Measurements from ENCODE around the gene RALGPS1.

The RALGPS1 gene

GRCh38 chr9:126914458-126915280 is at the start of gene RALGPS1:
Gene RALGPS1, plus strand, starts transcription at chr9:126914782. Its CDS starts 47,508 bp downstream, at chr9:126962290.
- peak; percentile 85 for DNase-seq

- DNase-seq, result no peak
Measured at GRCh38 chr9:126869368-126869767, 45.2 kb upstream of the RALGPS1 start.

GRCh38 chr9:126872516-126872915 is 42.1 kb upstream of the RALGPS1 start:
- no peak for DNase-seq

- no peak for DNase-seq
Measured at GRCh38 chr9:126874546-126875314, 39.9 kb upstream of the RALGPS1 start.

- no peak for DNase-seq
Measured at GRCh38 chr9:126875756-126876510, 38.6 kb upstream of the RALGPS1 start.

GRCh38 chr9:126876531-126876930 is 38.1 kb upstream of the RALGPS1 start:
- no peak for DNase-seq

- no peak for DNase-seq
Measured at GRCh38 chr9:126877418-126877817, 37.2 kb upstream of the RALGPS1 start.

GRCh38 chr9:126879288-126879687 is 35.3 kb upstream of the RALGPS1 start:
- DNase-seq, result no peak

- DNase-seq, result no peak
Measured at GRCh38 chr9:126880226-126880946, 34.2 kb upstream of the RALGPS1 start.

- DNase-seq, result no peak
Measured at GRCh38 chr9:126880947-126881332, 33.6 kb upstream of the RALGPS1 start.

- no peak for DNase-seq
Measured at GRCh38 chr9:126882746-126883145, 31.8 kb upstream of the RALGPS1 start.

GRCh38 chr9:126883636-126884035 is 30.9 kb upstream of the RALGPS1 start:
- DNase-seq, result no peak

- no peak for DNase-seq
Measured at GRCh38 chr9:126885131-126885641, 29.4 kb upstream of the RALGPS1 start.

- no peak for DNase-seq
Measured at GRCh38 chr9:126886034-126886822, 28.4 kb upstream of the RALGPS1 start.

GRCh38 chr9:126886897-126887296 is 27.7 kb upstream of the RALGPS1 start:
- DNase-seq, result no peak

GRCh38 chr9:126891676-126892075 is 22.9 kb upstream of the RALGPS1 start:
- DNase-seq, result no peak

GRCh38 chr9:126893079-126893478 is 21.5 kb upstream of the RALGPS1 start:
- no peak for DNase-seq

GRCh38 chr9:126894052-126894603 is 20.5 kb upstream of the RALGPS1 start:
- no peak for DNase-seq

- DNase-seq, result no peak
Measured at GRCh38 chr9:126902210-126902609, 12.4 kb upstream of the RALGPS1 start.

- no peak for DNase-seq
Measured at GRCh38 chr9:126904586-126904985, 10.0 kb upstream of the RALGPS1 start.

GRCh38 chr9:126906091-126906490 is 8.5 kb upstream of the RALGPS1 start:
- DNase-seq, result no peak
